IPS-NIHi7 (cell line): ENCODE data around the gene GALNT15.

Experiments used
- DNase-seq: peaks from one replicate; pipeline ENCODE4 v3.0.0; 2012; ENCODE audit warnings: mixed read lengths; ENCODE audit errors: extremely low spot score

Gene GALNT15

DNA sequence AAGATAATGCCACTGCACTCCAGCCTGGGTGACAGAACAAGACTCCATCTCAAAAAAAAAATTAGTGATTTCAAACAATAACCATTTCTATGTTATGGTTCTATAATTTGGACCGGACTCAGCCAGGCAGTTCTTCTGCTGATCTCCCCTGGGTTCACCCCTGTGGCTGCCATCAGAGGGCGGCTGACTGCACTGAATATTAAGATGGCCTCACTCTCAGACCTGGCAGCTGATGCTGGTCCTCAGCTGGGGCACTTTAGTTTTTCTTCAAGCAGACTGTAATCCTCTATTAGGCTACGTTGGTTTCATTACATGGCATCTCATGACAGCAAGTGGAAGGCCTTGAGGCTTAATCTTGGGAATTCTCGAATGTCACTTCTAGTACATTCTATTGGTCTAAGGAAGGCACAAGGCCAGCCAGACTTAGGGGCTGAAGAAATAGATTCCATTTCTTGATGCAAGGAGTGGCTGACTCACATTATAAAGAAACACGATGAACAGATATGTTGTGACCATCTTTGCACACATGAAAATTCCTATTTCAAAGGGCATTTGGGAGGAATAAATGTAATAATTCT, 12.8 kb downstream of the GALNT15 start:
- DNase-seq: no peak

DNA sequence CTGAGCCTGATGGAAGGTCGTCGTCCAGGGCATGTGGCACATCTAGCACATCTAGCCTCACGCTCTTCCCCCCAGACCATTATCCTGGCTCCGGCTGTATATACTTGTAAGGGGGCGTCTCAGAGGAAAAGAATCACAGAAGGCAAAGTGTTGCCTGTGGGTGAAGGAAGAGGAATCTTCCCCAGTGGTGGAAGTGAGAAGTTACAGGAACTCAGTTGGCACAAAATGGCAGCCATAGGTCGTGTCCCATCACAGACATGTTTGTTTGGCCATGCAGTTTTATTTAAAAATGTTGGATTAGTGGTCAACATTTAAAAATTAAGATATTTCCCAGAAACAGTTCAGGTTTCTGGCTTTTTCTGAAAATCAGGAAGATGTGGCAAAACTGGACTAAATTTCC, 13.6 kb downstream of the GALNT15 start:
- no peak for DNase-seq

DNA sequence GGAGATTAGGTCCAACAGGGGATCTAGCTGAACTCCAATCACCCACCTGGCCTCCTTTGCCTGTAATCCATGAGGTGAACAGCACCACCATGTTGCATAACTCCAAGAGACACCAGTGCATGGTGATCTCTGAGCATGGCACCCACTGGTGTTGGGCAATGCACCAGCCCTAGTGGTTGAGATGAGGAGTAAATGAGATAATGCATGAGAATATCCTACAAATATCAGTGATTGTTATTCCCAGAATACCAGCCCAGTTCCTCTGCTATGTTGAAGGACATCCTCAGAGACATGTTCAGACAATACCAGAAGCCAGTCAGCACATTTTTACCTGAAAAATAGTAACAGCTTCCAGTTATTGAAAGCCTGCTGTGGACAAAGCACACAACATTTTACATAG, 14.7 kb downstream of the GALNT15 start:
- no peak for DNase-seq

DNA sequence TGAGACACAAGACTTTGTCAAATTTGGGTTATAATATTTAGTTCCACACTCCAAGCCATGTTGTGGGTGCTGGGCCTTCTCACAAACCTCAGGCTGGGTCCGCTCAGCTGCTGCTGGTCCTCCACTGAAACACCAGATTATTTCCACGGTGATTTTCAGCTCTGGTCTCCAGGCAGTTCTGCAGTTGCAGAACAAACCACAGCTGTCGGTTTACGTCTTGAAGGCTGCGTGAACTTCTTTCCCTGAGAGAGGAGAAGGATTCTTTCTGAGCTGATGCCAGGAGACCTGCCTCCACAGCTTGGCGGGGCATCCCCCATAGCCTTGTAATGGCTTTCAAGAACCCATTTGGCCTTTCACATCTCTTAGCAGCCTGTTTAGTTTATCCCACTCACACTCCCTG, 16.2 kb downstream of the GALNT15 start:
- no peak for DNase-seq

DNA sequence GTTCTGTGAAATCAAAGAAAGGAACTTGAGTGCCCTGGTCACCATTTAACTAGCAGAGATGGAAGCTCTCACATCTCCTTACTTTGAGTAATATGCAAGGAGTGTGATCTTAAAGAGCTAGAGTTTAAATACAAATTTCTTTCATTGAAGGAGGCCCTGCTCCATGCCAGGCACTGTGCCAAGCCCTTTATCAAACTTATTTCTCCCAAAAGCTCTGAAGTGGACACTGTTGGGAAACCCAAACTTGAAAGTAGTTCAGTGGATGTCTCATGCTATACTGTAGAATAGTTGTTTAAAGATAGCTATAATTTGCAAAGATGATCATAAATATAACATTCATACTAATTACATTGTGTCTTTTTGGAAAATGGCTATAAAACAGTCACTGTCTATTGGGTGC, 17.1 kb downstream of the GALNT15 start:
- no peak for DNase-seq

DNA sequence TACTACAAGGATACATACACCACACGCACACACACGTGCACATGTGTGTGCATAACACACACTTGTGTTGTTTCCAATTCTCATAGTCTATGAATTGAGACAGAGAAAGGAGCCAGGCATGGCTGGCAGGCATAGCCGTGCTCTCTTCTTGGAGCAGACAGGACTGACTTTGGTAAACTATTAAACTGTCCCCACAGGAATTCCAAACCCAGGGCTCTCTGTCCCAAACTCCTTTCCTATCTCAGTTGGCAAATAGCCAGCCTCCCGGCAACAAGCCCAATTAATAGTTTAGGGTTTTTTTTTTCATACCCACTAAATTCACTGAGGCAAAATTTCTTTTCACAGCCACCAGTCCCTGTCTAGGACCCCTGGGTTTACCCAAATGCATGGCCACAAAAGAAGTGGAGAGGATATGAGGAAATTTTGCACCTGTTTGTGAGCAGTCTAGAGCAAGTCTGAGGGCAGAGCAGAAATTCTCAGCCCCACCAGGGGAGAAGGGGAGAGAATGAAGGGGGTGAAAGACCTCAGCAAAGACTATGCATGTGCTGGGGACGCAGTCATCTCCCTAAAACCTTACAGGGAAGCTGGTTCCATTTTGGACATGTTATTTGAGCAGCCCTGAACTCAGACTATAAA, 17.8 kb downstream of the GALNT15 start:
- no peak for DNase-seq

DNA sequence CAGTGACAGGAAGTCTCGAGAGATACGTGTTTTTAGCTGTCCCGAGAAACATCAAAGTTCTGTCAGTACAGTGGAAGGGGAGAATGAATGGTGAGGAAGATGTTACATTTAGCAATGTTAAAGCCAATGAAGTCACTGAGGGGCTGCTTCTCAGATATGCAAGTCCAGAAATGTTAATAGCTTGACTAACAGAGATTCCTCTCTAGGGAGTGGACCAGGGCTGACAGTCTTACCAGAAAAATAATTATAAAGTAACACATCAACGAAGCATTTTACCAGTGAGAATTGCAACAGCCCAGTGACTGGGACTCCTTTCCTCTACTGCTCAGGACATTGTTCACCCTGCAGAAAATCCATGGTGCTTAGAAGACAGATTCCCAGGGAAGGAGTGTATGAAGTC, 23.9 kb downstream of the GALNT15 start:
- DNase-seq: no peak

DNA sequence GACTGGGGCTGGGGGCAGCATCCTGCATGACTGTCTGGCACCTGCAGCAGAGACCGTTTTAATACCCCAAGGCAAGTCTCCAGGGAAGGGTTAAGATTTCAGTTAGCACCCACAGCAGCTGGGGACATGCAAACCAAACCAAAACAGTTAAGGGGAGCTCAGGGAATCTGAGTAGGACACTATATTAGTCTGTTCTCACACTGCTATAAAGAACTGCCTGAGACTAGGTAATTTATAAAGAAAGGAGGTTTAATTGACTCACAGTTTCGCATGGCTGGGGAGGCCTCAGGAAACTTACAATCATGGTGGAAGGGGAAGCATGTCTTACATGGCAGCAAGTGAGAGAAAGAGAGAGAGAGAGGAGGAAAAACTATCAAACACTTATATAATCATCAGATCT, 25.3 kb downstream of the GALNT15 start:
- DNase-seq: no peak

DNA sequence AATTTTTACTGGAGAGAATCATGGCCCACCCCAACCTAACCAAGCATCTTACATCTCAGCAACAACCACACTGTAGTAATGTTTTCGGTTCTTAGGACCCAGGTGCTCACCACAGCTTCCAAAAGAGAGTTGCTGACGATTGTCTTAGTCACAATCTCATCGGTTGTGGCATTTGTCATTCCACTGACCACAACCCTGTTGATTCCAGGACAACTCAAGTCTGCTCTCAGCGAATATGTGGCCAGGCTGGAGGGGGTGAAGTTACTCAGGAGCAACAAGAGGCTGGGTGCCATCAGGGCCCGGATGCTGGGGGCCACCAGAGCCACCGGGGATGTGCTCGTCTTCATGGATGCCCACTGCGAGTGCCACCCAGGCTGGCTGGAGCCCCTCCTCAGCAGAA, 25.9 kb downstream of the GALNT15 start:
- DNase-seq: no peak

DNA sequence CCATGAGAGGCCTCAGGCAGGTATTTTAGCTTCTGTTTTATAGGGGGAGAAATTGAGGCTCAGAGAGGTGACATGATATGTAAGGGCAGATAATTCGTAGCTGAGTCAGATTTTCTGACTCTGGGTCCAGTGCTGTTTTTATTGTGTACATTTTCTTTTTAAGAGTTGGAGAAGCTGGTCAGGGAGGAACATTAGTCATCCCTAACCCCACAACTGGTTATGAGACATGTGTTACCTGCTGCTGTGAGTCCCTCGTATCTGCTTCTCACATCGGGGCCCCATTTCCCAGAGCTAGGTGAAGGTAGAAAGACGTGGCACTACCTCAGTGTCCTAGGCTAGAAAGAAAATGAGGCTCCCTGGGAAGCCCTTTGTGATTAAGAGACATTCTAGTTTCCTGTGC, 28.6 kb downstream of the GALNT15 start:
- no peak for DNase-seq

DNA sequence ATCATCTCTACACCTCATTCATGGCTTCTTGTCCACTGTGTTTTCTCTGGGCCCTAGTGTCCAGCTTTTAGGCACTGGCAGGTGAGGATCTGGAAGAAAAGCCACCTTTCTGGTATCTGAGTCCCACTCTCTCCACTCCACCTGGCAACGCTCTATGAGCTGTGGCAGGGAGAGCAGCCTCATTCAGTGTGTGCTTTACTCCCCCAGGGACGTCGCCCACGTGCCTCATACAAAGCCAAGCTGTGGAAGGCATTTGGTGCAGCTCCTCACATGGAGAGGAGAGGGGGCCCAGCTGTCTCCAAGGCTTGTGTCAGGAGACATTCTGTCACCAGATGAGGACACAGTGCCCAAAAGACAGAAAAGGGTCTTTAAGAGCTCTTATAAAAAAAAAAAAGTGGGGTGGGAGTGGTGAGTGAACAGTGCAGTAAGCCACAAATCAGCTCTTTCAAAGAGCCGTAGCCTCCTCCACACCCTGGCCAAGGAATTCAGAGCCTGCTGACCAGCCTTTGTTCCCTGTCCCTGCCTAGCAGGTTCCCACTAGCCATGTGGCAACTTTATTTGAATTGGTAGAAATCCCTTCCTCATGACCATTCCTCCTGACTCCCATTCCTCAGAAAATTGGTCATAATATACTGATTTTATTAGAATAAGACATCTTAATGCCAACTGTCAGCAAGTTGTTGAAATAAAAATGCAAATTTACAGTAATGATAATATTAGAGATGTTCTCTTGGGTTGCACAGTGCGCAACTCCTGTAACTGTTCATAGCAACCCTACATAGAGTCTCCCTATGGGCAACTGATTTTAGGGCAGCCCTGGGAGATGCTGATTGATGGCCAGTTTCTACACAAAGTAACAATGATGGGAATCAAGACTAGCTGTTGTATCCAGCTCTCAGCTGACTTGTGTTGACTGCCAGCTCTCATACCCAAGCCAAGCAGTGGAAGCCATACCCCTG, 29.5 kb downstream of the GALNT15 start:
- DNase-seq: no peak

DNA sequence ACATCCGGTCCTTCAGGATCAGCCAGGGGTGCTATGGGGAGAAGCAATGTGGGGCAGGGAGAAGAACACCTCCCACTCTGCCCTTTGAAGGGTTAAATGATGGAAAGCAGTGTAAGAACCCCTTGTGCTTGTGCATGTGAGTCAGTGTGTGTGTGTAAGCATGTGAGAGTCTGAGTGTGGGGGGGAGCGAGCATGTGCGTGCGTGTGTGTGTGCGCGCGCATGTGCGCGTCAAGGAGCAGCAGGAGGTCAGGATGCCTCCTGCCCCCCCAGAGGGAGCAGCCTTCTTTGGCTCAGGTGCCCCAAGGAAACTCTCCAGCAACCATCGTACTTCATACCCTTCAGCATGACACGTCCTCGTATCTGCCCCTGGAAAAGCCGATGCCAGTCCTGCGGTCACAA, 30.3 kb downstream of the GALNT15 start:
- no peak for DNase-seq

DNA sequence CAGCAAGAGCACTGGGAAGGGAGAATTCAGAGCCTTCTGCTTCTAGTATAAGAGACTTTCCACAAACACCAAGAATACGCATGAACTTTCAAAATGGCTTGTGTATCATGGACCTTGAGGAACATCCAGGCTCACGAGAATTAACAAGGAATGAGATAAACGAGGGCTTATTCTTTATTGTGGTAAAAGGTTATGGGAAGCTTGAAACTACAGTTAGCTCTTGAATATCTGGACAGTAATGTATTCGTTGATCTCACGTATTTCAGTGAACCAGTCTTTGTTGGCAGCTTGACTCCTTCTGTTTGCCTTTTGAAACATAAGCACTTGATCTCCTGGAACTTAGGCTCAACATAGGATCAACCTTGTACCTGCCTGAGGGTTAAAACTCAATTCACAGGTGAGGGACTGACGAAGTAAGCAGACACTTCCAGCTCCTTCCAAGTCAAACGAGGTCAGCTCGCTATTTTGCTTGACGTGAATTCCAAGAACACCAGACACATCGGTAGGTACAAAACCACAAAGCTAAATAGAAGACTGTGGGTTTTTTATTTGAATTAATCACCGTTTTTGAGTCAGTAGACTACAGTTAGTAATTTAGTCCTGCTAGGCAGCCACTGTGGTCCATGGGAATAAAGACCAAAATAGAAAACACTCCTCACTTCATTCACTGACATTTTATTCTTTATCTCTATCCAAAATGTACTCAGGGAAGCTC, 30.8 kb downstream of the GALNT15 start:
- no peak for DNase-seq

DNA sequence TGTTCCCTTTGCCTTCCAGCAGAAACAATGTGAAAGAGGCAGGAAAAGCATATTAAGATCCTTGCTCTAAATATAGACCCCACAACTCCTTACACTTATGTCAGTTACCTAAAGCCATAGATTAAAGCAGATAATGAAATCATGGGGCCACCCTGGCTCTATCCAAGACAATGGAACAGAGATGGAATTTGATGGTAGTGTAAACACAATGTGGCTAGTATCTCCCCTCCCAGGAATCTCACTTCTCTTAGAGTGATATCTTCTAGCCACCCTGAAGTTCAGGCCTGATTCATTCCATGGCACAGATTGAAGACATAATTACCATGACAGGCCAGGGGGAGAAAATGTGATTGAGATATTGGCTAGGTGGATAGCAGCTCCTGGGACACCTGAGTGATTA, 32.6 kb downstream of the GALNT15 start:
- no peak for DNase-seq

DNA sequence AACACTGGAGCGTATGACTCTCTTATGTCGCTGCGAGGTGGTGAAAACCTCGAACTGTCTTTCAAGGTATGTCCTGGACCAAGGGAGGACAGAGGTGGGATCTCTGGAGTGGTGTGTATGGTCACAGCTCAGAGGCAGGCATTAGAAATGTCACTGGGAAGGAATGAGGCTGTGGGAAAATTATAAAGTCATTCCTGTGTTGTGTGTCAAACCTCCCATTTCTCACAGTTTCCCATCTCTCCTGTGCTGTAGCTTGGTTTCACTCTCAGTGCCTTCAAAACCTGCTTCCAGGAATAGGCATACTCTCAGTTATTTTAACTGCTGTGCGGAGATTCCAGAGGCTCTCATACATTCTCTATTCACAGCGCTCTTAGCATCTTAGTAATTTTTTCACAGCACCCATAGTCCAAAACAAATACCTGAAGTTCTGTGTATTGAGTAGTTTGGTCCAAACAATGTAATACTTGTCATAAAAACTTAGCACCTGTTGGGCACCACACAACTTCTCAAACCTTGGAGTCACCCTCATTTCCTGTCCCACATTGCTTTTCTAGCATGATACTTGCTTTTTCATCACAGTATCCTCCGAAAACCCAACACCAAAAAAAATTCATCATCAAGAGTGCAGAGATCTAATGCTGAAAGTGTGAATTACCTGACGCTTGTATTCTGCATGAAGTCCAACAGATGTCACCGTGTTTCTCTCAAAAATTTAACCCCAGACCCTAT, 36.9 kb downstream of the GALNT15 start:
- no peak for DNase-seq

DNA sequence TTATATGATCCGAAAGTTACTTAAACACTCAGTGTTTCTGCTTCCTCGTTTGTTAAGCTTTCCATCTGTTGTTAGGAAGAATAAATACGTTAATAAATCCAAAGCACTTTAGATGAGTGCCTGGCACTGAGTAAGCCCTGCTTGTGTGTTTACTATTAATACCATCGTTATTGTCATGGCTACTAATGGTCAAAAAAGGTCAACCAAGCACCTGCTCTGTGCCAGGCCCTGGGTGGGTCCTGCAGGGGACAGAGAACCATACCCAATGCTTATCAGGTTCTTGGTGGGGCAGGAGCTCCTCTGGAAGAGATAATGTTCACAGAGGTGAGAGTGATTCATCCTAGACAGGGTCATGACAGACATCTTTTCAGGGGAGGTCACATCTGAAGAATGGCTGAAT, 39.9 kb downstream of the GALNT15 start:
- DNase-seq: no peak

DNA sequence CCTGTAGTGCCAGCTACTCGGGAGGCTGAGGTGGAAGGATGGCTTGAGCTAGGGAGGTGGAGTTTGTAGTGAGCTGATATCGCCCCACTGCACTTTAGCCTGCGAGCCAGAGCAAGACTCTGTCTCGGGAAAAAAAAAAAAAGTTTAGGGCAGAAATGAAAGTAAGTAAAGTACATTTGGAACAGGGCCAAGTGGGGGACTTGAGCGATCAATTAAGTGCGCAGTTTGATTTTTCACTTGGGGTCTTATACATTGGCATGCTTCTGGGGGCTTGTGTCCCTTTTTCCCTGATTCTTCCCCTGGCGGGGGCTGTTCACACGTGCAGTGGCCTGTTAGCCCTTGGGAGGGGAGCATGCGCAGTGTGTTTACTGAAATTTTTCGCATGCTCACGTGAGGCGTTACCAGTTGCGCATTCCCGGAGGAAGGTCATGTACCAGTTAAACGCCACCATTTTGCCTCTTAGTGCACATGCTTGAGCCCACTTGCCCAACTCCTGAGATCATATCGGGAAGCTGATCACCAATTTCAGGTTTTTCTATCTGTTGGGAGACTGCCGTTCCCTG, 42.0 kb downstream of the GALNT15 start:
- no peak for DNase-seq

DNA sequence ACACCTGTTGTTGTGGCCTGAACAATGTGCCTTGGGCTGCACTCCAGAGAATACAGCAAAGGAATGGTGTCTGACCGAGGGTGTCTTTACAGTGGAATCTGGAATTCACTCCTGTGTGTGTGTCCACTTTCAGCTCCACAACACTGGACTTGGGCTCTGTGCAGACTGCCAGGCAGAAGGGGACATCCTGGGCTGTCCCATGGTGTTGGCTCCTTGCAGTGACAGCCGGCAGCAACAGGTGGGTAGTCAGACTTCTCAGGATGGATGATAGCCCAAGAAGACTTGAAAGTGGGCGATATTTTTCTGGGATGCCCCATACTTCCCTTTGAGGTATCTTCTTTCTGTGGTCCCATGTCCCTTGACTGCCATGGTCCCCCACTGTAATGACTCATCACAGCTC, 45.3 kb downstream of the GALNT15 start:
- DNase-seq: no peak

DNA sequence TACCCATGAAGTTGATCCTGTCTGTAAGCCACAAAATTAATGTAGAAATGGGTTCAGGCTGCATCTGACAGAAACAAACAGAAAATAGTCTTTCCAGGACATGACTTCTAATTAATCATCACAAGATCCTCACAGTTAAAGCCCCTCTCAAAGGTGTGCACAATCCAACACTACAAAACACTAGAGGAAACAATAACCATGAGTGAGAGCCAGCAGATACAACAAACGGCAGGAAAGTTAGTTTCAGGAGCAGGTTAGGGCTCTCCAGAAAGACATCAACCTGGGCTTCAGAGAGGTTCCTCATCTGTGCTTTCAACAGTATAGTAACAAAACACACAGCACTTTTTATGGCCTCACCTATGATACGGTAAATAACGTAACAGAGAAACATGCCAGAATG, 47.5 kb downstream of the GALNT15 start:
- DNase-seq: no peak

DNA sequence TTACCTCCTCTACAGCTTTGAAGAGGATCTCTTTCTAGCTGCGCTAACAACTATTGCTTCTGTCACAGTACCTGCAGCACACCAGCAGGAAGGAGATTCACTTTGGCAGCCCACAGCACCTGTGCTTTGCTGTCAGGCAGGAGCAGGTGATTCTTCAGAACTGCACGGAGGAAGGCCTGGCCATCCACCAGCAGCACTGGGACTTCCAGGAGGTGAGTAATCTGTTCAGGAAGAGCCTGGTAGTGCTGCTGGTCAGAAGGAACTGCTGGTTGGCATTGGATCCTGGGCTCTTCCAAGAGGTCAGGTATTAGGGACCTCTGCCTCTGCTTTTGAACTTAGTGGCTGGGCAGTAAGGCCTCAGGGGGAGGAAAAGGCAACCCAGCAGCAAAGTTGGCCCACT, 48.1 kb downstream of the GALNT15 start:
- no peak for DNase-seq

DNA sequence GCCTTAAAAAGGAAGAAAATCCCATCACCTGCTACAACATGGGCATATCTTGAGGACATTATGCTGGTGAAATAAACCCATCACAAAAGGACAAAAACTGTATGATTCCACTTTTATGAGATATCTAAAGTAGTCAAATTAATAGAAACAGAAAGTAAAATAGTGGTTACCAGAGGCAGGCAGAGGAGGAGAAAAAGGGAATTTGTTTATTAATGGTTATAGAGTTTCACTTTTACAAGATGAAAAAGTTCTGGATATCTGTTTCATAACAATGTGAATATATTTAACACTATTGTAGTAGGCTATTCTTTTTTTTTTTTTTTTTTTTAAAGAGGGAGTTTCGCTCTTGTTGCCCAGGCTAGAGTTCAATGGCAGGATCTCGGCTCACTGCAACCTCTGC, 49.8 kb downstream of the GALNT15 start:
- DNase-seq: no peak
